ENCODE data around the gene RBM19. TPM values are rescaled to one million over a fixed set of nuclear protein-coding genes. Genes with fewer than 3 reads are reported as not detected.

Gene RBM19
- polyA plus RNA-seq, 2 of the 4 experiments (the other 2 are of a cell fraction), result 16.0 to 18.6 TPM

DNA sequence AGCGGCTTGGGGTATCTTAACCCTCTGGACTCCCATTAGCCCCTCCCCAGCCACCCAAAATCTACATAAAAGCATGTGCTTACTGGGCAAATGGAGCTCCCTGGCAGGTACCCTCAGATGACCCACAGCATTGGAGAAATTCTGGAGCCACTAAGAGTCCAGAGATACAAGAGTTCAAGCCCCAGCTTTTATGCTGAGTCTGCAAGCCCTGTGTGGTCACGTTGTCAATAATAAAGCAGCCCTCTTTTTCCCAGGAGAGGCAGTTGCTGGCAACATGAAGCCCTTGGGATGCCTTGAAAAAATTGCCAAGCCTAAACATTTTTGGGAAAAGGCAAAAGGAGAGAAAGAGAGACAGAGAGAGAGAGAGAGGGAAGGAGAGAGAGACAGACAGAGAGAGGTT is 83.4 kb downstream of the RBM19 start:
- 90% methylated on average over 2 of the region's 2 CpGs for WGBS (ENCODE audit: missing lambda C conversion rate)
- no peak overlapping the region for H3K4me3 ChIP-seq
- no peak overlapping the region for H3K4me2 ChIP-seq
- TF ChIP-seq MAFK (IDR thresholded peaks at IDR 0.05; ENCODE audit: partially characterized antibody), result peak; percentile 62
- TF ChIP-seq CBX2 (IDR thresholded peaks at IDR 0.05; ENCODE audit: borderline replicate concordance, low read depth), result no peak
- no peak for FAIRE-seq
- no peak for DNase-seq (ENCODE audit: low read depth in 1 of 2, low spot score in 1 of 2)
- peaks cover 5% of the 10 kb centered on the region; the same call in 2 of the 3 replicates for H3K9me3 ChIP-seq
- ChIA-PET POLR2A (interaction anchor here (0.6 kb wide), 1 partner anchor 110 kb away, joined by 5 read pairs; no protein-coding TSS in a partner anchor), CTCF (interaction anchor here (0.5 to 3.6 kb wide), 3 partner anchors 15 to 575 kb away, joined by 3 to 21 read pairs (median 3); no protein-coding TSS in a partner anchor)
- H3K4me1 ChIP-seq, result no peaks in the 10 kb centered on the region
- no peak for ATAC-seq
- no peak overlapping the region for H3K27ac ChIP-seq

DNA sequence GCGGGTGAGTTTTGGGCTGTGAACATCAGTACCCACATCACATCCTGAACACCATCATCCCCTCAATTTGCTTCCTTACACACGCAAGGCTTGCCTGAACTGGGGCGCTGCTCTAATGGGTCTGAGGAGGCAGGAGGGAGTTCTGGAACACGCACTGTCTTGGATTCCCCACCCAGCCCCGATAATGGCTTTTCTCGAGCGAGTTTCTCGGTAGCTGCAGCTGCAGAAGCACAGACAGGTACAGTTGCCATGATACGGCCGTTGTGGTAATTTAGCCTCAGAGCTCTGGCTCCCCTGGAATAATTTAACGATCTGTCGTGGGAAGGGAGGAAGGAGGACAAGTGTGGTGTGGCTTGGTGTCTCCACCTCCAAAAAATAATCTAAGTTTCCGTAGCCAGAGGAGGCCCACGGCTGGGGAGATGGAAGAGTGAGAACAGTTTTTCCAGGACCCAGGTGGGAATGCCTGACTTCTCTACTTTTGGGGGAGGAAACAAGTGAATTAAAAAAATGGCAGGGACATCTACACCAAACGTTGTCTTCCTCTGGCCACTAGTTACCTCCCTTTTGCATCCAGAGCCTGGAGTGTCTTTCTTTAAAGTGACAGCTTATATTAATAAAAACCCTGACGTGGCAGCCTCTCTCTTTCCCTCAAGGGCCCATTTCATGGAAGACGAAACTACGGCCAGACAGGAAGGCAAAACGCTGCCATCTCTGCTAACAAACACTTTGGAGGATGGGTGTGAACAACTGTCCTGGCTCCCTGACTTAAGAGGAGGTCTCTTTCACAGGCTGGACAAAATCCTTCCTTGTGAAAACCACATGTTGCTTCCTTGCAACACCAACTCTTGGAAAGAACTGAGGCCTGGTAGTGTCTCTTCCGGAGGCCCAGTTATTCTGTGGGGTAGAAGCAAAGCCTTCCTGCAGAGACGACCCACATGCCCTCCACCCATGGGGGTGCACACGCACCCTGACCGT is 84.8 kb downstream of the RBM19 start:
- H3K4me1 ChIP-seq, result no peaks in the 10 kb centered on the region

DNA sequence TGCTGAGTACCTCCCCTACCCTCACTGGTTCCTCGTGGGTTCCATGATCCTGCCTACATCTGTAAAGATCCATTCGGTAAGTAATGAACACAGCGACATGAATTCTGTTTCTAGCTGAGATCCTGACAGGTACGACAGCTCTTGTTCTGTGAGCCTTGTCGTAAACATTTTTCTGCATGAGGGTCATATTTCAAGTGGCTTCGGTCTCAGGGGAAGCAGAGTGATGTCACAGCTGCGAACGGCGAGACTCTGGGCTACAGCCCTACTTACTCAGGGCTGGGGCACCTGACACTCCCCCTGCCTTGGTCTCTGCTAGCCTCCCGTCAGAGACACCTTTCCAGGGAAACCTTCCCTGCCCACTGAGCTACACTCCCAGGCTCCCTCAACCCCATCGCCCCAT is 85.8 kb downstream of the RBM19 start:
- H3K4me2 ChIP-seq, result no peak overlapping the region
- H3K4me3 ChIP-seq, result no peak overlapping the region
- no peak overlapping the region for H3K27ac ChIP-seq
- ChIA-PET CTCF (interaction anchor here (3.6 kb wide), 1 partner anchor 13 kb away, joined by 21 read pairs; no protein-coding TSS in a partner anchor), POLR2A (interaction anchor here (0.5 kb wide), 1 partner anchor 271 kb away, joined by 3 read pairs; no protein-coding TSS in a partner anchor)
- no peak for FAIRE-seq
- 89% methylated on average over 11 of the region's 11 CpGs for WGBS (ENCODE audit: missing lambda C conversion rate)
- H3K4me1 ChIP-seq, result no peaks in the 10 kb centered on the region; the same call in 2 of the 3 replicates
- ATAC-seq, result no peak
- H3K9me3 ChIP-seq, result peaks cover 5% of the 10 kb centered on the region; the same call in 2 of the 3 replicates
- DNase-seq (ENCODE audit: low read depth in 1 of 2, low spot score in 1 of 2), result no peak
- TF ChIP-seq, protein P1, sequence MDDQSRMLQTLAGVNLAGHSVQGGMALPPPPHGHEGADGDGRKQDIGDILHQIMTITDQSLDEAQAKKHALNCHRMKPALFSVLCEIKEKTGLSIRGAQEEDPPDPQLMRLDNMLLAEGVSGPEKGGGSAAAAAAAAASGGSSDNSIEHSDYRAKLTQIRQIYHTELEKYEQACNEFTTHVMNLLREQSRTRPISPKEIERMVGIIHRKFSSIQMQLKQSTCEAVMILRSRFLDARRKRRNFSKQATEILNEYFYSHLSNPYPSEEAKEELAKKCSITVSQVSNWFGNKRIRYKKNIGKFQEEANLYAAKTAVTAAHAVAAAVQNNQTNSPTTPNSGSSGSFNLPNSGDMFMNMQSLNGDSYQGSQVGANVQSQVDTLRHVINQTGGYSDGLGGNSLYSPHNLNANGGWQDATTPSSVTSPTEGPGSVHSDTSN (IDR thresholded peaks at IDR 0.05), result no peak
- TF ChIP-seq CEBPB (IDR thresholded peaks at IDR 0.05) (no peak), CHD2 (IDR thresholded peaks at IDR 0.05; ENCODE audit: low read length, partially characterized antibody) (no peak), MAZ (IDR thresholded peaks at IDR 0.05; ENCODE audit: borderline replicate concordance, low read depth, low read length) (no peak), CBX2 (IDR thresholded peaks at IDR 0.05; ENCODE audit: borderline replicate concordance, low read depth) (no peak), HDAC2 (IDR thresholded peaks at IDR 0.05) (no peak), SMC3 (IDR thresholded peaks at IDR 0.05) (no peak), MAFK (IDR thresholded peaks at IDR 0.05; ENCODE audit: partially characterized antibody) (no peak), PHF8 (IDR thresholded peaks at IDR 0.05; ENCODE audit: borderline replicate concordance, low read depth) (no peak), KDM5A (IDR thresholded peaks at IDR 0.05) (no peak)
- TF ChIP-seq, protein P2, sequence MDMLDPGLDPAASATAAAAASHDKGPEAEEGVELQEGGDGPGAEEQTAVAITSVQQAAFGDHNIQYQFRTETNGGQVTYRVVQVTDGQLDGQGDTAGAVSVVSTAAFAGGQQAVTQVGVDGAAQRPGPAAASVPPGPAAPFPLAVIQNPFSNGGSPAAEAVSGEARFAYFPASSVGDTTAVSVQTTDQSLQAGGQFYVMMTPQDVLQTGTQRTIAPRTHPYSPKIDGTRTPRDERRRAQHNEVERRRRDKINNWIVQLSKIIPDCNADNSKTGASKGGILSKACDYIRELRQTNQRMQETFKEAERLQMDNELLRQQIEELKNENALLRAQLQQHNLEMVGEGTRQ (IDR thresholded peaks at IDR 0.05), result no peak
- TF ChIP-seq, protein P3, sequence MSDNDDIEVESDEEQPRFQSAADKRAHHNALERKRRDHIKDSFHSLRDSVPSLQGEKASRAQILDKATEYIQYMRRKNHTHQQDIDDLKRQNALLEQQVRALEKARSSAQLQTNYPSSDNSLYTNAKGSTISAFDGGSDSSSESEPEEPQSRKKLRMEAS (IDR thresholded peaks at IDR 0.05), result no peak
- TF ChIP-seq, protein P4, sequence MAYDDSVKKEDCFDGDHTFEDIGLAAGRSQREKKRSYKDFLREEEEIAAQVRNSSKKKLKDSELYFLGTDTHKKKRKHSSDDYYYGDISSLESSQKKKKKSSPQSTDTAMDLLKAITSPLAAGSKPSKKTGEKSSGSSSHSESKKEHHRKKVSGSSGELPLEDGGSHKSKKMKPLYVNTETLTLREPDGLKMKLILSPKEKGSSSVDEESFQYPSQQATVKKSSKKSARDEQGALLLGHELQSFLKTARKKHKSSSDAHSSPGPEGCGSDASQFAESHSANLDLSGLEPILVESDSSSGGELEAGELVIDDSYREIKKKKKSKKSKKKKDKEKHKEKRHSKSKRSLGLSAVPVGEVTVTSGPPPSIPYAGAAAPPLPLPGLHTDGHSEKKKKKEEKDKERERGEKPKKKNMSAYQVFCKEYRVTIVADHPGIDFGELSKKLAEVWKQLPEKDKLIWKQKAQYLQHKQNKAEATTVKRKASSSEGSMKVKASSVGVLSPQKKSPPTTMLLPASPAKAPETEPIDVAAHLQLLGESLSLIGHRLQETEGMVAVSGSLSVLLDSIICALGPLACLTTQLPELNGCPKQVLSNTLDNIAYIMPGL (CRISPR knock-in tag; IDR thresholded peaks at IDR 0.05; ENCODE audit: borderline replicate concordance), result no peak

More for the DNA sequence above, 84.8 kb downstream of the RBM19 start:
- H3K4me3 ChIP-seq, result no peak overlapping the region
- ATAC-seq, result no peak
- H3K9me3 ChIP-seq, result peaks cover 5% of the 10 kb centered on the region; the same call in 2 of the 3 replicates
- DNase-seq (ENCODE audit: low read depth in 1 of 2, low spot score in 1 of 2), result no peak
- TF ChIP-seq TFCP2L1 (CRISPR knock-in tag; IDR thresholded peaks at IDR 0.05) (no peak), NFE2L2 (conservative IDR thresholded peaks at IDR 0.05; ENCODE audit: low read length) (no peak), JUN (IDR thresholded peaks at IDR 0.05) (no peak), ZNF302 (CRISPR knock-in tag; IDR thresholded peaks at IDR 0.05) (no peak), ZFP36 (IDR thresholded peaks at IDR 0.05; ENCODE audit: borderline replicate concordance, partially characterized antibody) (no peak), CHD2 (IDR thresholded peaks at IDR 0.05; ENCODE audit: low read length, partially characterized antibody) (no peak)
- TF ChIP-seq, protein P5, sequence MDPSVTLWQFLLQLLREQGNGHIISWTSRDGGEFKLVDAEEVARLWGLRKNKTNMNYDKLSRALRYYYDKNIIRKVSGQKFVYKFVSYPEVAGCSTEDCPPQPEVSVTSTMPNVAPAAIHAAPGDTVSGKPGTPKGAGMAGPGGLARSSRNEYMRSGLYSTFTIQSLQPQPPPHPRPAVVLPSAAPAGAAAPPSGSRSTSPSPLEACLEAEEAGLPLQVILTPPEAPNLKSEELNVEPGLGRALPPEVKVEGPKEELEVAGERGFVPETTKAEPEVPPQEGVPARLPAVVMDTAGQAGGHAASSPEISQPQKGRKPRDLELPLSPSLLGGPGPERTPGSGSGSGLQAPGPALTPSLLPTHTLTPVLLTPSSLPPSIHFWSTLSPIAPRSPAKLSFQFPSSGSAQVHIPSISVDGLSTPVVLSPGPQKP (IDR thresholded peaks at IDR 0.05; ENCODE audit: low read depth, low read length), result no peak
- TF ChIP-seq, protein P4 (CRISPR knock-in tag; IDR thresholded peaks at IDR 0.05; ENCODE audit: borderline replicate concordance), result no peak
- TF ChIP-seq, protein P1 (IDR thresholded peaks at IDR 0.05), result no peak
- ChIA-PET POLR2A (interaction anchor here (0.5 kb wide), 1 partner anchor 272 kb away, joined by 3 read pairs; no protein-coding TSS in a partner anchor), CTCF (interaction anchor here (3.6 kb wide), 1 partner anchor 14 kb away, joined by 21 read pairs; no protein-coding TSS in a partner anchor)
- WGBS (ENCODE audit: missing lambda C conversion rate), result 85% methylated on average over 23 of the region's 23 CpGs
- no peak for FAIRE-seq
- no peak overlapping the region for H3K27ac ChIP-seq
- H3K4me2 ChIP-seq, result no peak overlapping the region

Measured in A549 (cell line).